PFSK-1 (cell line): ENCODE measurements around the gene TAF5L.

ENCODE experiments used
- FOXP2 ChIP-seq: optimal IDR thresholded peaks from 2 replicates; pipeline ENCODE3; 2011; ENCODE audit warnings: borderline replicate concordance, control low read depth, inconsistent platforms; ENCODE audit not compliant: insufficient read depth; ENCODE audit errors: extremely low read length, extremely low read depth
- POLR2AphosphoS5 ChIP-seq: IDR thresholded peaks from 2 replicates; pipeline ENCODE4 v1.6.1; 2012; ENCODE audit warnings: low read depth, mild to moderate bottlenecking, control low read depth, low read length, moderate library complexity
- SIN3A ChIP-seq: IDR thresholded peaks from 2 replicates; pipeline ENCODE4 v1.6.1; 2012; ENCODE audit warnings: mild to moderate bottlenecking, low read length, moderate library complexity, borderline replicate concordance; ENCODE audit not compliant: insufficient read depth
- TAF1 ChIP-seq: IDR thresholded peaks from 2 replicates; pipeline ENCODE4 v1.6.1; 2012; ENCODE audit warnings: low read length, control low read depth, borderline replicate concordance; ENCODE audit not compliant: insufficient read depth
- TF ChIP-seq, protein P1 (sequence below), 2 experiments: IDR thresholded peaks; 2 replicates each; pipeline versions ENCODE4 v1.6.1 to v1.8.0; 2011 to 2012; ENCODE audit warnings: low read depth in 2 of 2, low read length in 2 of 2, control low read depth in 1 of 2, inconsistent platforms in 1 of 2, mild to moderate bottlenecking in 1 of 2, moderate library complexity in 1 of 2; ENCODE audit not compliant: insufficient read depth in 1 of 2

Gene TAF5L

DNA sequence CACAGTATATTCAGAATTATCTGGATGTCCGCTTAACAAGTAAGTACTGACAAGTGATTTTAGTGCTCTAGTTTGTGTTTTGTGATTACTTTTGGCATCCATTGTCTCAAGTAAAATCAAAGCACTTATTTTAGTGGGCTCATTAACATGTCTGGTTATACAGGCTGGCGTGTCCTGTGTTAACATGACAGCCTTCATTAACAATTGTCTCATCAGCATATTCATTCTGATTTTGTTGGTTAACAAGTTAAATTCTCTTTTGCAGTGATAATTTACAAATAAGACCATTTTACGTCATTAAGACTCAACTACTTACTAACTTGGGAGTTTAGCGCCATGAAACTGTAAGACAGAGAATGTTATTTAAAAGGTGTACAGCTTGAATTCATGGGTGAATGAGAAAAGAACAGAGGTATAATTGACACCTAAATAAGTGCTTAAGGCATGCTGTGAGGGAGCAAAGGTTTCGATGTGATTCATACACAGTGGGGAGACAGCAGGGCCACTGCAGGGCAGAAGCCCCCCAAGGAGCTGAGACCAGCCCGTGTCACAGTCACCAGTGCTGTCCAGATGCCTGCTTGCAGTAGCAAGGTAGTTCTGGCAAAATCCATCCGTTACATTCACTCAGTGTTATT is 22.4 kb downstream of the TAF5L start:
- no peak for TF ChIP-seq POLR2AphosphoS5
- no peak for TF ChIP-seq TAF1
- no peak for TF ChIP-seq FOXP2
- no peak for TF ChIP-seq SIN3A
- TF ChIP-seq, protein P1, sequence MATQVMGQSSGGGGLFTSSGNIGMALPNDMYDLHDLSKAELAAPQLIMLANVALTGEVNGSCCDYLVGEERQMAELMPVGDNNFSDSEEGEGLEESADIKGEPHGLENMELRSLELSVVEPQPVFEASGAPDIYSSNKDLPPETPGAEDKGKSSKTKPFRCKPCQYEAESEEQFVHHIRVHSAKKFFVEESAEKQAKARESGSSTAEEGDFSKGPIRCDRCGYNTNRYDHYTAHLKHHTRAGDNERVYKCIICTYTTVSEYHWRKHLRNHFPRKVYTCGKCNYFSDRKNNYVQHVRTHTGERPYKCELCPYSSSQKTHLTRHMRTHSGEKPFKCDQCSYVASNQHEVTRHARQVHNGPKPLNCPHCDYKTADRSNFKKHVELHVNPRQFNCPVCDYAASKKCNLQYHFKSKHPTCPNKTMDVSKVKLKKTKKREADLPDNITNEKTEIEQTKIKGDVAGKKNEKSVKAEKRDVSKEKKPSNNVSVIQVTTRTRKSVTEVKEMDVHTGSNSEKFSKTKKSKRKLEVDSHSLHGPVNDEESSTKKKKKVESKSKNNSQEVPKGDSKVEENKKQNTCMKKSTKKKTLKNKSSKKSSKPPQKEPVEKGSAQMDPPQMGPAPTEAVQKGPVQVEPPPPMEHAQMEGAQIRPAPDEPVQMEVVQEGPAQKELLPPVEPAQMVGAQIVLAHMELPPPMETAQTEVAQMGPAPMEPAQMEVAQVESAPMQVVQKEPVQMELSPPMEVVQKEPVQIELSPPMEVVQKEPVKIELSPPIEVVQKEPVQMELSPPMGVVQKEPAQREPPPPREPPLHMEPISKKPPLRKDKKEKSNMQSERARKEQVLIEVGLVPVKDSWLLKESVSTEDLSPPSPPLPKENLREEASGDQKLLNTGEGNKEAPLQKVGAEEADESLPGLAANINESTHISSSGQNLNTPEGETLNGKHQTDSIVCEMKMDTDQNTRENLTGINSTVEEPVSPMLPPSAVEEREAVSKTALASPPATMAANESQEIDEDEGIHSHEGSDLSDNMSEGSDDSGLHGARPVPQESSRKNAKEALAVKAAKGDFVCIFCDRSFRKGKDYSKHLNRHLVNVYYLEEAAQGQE (IDR thresholded peaks at IDR 0.05; ENCODE audit: insufficient read depth in 1 of 2, low read depth in 2 of 2, low read length in 2 of 2) = no peak

DNA sequence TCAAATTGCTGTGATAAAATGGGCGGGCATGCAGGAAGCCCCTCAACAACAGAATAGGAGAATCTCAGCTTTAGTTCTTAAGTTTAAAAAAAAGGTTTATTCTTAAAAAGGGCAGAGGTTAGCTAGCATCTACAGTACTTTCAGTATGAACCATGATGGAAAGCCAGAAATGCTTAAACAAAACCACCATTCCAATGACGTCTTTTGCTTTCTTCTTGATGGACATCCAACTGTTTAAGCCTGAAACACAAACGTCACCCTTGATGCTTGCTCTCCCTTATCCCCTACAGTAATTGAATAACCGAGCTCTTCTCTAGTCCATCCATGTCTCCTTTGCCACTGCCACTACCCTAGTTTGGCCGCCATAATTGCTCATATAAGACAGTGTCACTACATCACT is 25.7 kb downstream of the TAF5L start:
- TF ChIP-seq FOXP2 (no peak), POLR2AphosphoS5 (no peak), TAF1 (no peak)
- TF ChIP-seq, protein P1 (IDR thresholded peaks at IDR 0.05; ENCODE audit: insufficient read depth in 1 of 2, low read depth in 2 of 2, low read length in 2 of 2) = no peak

DNA sequence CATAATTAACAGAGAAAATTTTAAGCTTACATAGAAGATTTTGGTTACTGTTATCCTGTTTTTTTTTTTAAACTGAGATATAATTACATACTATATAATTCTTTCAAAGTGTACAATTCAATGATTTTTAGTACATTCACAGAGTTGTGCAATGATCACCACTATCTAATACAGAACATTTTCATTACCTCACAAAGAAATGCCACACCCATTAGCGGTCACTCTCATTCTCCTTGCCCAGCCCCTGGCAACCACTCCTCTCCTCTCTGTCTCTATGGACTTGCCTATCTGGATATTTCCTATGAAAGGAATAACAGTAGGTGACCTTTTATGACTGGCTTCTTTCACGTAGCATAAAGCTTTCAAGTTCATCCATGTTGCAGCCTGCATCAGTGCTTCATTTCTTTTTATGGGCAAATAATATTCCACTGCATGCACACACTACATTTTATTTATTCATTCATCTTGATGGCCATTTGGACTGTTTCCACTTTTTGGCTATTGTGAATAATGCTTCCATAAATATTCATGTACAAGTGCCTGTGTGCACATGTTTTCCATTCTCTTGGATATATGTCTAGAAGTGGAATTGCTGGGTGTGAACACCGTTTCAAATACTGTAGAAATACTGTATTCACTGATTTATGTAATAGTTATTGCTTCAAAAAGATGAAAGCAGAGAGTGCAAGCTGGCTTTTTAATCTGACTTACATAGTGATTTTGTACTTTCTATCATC is 26.5 kb downstream of the TAF5L start:
- TF ChIP-seq FOXP2 (no peak), SIN3A (no peak), TAF1 (no peak), POLR2AphosphoS5 (no peak)
- TF ChIP-seq, protein P1 (IDR thresholded peaks at IDR 0.05; ENCODE audit: insufficient read depth in 1 of 2, low read depth in 2 of 2, low read length in 2 of 2) = no peak

DNA sequence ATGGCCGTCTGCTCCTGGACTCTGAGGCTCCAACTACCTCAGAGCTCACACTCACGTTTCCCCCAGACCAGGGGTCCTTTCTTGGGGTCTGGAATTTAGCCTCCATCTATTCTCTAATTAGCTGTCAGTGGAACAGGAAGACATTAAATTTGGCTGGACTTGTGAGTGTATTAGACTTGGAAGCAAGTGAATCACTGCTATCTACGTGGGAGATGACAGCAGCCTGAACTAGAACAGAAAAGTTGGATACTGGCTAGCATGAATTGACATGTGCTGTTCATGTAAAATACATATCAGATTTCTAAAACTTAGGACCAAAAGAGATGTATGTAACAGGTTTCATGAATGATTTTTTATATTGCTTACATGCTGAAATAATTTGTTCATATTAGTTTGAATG is 28.0 kb downstream of the TAF5L start:
- TF ChIP-seq POLR2AphosphoS5 (no peak), FOXP2 (no peak)

DNA sequence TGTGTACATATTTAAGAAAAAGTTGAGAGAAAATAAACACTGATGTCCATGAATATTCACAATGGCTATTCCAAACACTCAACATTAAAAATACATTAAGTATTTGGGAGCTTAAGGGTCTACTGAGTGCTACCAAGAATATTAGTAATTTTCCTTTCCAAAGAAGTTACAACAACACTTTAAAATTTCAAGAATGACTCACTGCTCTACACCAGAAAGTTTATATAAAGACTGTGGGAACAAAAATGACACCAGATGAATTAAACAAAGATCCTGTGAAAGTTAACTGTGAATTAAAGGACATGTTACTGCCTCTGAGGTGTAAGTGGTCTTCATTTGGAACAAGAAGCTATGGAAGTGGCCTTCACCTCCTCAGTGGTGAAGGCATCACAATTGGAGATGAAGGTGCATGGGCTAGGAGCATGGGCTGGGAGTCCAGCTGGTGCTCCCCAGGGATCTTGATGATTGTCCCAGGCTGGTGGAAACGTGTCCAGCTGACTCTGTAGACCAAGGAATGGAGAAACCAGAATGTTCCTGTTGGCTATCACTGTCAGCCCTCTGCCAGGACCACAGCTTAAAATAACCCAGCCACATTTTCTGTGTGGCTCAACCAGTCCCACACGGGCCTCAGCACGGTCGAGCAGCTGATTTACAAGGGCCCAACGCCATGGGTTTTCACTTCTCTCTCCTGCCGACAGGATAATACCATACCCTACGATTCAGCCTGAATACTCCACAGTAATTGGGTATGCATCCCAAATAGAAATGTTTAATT is 28.8 kb downstream of the TAF5L start:
- TF ChIP-seq FOXP2 (no peak), POLR2AphosphoS5 (no peak), TAF1 (no peak), SIN3A (no peak)
- TF ChIP-seq, protein P1 (IDR thresholded peaks at IDR 0.05; ENCODE audit: insufficient read depth in 1 of 2, low read depth in 2 of 2, low read length in 2 of 2) = no peak
